GM19452 (cell line): Measurements from ENCODE around the gene SLC24A4.

Experiments used
- ATAC-seq: cut with Tn5 transposase; IDR thresholded peaks from one replicate; pipeline ENCODE4 v1.9.1; 2021; ENCODE audit not compliant: unreplicated experiment

Gene SLC24A4

DNA sequence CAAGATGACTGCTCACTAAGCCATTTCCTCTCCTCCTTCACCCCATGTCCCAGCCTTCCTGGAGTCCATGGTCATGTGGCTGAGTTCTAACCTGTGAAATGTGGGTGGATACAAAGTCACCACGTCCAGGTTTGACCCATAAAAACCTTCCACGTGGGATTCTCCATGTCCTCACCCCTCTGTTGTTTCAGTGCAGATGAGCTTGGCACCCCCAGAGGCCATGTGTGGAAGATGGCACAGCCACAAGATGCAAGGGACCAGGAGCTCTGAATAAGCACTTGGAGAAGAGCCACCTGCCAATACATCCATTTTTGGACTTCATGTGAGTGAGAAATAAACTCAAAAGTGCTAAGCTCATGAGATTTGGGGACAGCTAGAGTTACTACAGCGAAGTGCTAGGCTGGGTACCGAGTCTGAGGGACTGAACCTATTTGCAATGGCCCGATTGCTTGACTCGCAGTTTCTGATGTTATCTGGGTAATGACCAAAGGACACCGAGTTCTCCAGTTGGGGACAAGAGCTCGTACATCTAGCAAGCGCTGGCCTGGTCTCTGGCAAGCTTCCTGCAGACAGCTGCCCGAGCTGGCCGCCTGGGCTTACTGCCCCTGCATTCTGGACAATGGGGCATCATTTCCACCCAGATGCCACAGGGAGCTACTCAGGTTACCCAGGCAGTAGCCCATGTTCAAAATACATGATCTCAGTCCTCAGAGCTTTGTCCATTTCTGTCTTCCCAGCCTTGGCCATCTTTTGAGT, 7.7 kb upstream of the SLC24A4 start:
- ATAC-seq, result no peak

DNA sequence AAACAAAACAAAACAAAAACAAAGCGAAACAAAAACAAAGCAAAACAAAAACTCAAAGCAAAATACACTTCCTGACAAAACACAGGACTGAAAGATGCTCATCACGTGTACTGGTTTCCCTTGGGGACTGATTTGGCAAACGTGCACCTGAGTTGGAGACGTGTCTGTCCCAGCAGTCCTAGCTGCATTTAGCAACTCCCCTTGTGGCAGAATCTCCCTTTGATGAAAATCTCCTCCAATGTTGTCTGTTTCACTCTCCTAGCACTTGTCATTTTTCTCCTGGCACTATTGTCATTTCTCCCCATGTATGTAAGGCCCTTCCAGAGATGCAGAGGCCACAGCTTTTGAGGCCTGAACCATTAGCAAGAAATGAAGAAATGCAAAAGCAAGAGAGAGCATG, 6.8 kb upstream of the SLC24A4 start:
- no peak for ATAC-seq

DNA sequence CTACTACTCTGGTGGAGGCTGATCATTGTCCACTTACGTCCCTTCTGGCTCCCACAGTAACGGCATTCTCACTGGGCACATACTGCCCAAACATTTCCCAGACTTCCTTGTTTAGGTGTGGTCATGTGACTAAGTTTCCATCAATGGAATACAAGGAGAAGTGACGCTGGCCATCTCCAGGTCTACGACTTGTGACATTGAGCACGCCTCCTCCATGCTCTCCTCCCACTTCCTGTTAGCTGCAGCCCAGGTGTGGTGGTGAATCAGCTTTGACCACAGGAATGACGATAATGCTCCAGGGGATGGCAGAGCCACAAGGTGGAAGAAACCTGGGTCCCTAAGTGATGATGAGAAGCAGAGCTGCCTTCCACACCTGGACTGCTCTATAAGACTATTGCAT, 6.0 kb upstream of the SLC24A4 start:
- no peak for ATAC-seq

DNA sequence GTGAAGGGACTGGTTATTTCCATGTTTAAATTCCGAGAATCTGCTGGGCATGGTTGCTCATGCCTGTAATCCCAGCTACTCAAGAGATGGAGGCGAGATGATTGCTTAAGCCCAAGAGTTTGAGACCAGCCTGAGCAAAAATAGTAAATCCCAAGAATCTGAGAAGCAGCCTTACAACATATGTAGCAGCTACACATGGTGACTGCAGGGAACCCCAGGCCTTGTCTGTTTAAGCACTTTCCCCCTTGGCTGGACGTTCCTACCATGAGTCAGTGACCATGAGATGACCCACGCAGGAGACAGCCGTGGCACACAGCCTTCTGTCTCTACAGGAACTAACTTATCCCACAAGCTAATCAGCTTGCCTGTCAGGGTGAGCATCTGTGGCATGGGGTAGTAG, 5.5 kb upstream of the SLC24A4 start:
- ATAC-seq, result no peak

DNA sequence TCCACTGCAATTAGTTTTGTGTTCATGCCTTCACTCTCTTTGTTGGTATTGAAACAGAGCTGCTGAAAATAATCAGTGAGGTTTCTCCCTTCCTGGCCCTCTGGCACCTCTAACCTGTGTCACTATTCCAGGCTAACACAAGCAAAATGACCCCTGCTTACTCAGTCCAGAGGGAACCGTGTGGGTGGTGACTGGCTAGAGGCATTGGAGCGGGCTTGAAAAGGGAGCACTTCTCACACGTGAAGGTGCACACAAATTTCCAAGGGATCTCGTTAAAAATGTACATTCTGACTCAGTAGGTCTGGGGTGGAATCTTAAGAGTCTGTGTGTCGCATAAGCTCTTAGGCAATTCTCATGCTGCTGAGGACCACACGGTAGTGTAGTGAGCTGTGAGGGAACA, 1.3 kb upstream of the SLC24A4 start:
- no peak for ATAC-seq

DNA sequence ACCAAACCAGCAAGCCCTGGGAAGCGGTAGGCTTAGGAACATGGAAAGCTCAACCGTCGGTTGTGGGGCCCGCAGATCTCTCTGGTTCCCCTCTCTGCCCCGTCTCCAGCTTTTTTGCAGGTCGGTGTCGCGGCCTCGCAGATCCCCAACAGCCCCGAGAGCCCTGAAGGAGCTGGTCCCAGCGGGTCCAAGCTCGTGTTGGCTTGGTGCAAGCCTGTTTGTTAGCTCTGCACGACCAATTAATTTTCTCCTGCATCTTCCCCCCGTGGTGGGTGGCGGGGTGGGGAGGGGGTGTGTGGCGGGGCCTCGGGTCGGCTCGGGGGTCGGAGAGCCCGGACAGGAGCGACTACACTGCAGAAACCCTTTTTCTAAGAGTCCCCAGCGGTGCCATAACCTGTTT, 449 bp upstream of the SLC24A4 start:
- ATAC-seq, result no peak

- ATAC-seq, result no peak
Observed at GRCh38 chr14:92323916-92324818, 1.2 kb downstream of the SLC24A4 start.

DNA sequence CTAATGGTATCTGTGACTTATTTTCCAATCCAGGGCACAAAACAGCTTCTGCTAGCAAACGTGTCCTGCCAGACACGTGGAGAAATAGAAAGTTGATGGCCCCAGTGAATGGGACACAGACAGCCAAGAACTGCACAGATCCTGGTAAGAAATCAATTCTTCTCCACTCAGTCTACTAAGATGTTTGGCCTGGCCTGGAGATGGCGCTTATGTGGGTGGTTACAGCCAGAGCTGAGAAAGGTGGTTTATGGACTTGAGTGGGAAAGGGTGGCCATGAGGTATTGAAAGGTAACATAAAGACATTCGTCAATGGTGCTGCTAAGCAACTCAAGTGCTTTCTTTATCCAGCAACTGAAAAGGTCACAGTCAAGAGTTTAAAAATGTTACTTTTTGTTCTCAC, 2.9 kb downstream of the SLC24A4 start:
- no peak for ATAC-seq

DNA sequence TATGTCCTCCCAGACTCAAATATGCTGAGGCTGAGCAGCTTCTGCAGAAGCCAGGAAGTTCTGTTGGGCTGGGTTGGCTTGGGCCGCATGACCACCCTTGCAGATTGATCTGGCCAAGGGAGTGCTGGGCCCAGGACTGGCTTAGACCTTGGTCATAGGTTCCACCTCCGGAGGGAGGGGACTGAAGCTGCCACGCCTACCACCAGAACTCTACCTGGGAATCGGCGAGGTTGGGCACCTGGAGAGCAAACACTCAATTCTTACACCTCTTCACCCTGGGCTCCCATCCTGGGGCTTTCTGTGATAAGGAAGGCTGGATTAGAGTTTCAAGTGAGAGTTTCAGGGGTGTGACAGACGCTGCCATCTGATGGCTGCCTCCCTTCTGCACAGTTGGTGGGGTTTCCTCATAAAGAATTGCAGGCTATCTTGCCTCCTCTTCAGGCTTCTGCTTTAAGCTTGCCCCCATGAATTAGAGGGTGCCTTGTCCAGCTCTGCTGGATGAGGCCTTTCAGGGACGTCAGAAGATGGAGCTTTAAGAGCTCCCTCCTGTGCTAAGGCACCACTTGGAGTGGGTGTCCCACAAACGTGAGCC, 5.8 kb downstream of the SLC24A4 start:
- ATAC-seq, result no peak

- no peak for ATAC-seq
Observed at GRCh38 chr14:92334050-92334449, 11.1 kb downstream of the SLC24A4 start.

- no peak for ATAC-seq
Observed at GRCh38 chr14:92336363-92336762, 13.4 kb downstream of the SLC24A4 start.

DNA sequence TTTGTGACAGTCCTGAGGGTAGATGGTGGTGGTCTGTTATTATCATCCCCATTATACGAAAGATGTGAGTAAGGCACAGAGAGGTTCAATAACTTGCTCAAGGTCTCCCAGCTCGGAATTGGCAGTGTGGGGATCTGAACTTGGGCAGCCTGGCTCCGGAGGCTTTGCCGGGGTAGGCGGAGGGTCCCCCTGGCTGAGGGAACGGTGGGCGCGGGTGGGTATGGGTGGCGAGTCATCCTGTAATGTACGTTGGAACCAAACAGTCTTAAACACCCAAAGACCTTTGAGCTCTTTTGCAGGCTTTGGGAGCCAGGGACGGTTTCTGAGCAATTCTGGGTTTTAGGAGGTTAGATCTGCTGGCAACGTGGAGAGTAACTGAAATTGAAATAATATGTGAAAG, 16.5 kb downstream of the SLC24A4 start:
- ATAC-seq, result no peak

DNA sequence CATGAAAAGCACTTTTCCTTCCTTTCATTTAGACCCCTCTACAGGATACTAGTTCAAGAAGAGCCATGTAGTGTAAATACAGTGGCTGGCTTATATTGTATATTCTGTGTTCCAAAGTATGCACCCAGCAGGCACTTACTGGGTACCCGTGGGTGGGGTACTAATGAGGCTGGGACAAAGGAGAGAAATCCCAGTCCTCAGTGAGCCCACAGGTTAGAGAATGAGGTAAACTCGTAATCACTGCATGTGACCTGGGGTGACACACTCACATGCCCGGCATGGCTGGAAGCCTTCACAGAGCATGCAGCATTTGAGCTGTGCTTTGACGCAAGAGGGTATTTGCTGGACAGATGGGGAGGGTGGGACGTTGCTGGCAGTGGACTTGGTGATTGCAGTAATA, 17.1 kb downstream of the SLC24A4 start:
- no peak for ATAC-seq

DNA sequence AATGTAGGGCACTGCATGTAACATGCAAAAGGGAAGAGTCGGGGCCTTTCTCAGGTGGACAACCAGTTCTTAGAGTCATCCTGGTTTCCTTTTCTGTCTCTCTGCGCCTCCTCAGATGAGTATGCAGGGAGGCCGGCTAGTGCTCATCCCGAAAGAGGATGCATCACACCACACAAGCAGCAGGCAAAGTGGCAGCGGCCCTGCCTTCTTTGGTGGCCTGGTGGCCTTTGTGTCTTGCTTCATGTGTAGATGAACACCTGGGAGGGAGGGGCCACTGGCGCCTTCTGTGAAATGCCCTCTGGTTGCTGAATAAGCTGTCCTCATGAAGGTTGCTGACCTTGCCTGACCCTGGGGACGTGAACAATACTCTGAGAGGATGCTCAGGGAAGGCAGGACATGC, 18.0 kb downstream of the SLC24A4 start:
- ATAC-seq, result no peak

DNA sequence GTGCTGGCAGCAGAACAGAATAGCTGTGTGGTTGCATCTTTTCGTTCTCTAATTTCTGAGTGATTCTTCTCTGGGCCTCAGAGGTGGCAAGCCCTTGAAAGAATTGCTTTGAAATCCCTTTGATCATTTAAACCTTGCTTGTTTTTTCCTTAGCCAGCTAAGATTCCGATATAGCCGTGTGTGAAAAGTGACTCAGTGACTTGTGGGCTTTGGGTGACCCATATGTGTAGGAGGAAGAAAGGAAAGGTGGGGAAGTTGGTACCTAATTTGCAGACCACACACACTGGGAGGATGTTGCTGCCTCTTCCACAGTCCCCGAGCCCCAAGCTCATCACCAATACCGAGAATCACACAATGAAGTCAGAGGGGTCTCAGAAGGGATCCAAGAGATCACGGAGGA, 18.8 kb downstream of the SLC24A4 start:
- ATAC-seq, result no peak

DNA sequence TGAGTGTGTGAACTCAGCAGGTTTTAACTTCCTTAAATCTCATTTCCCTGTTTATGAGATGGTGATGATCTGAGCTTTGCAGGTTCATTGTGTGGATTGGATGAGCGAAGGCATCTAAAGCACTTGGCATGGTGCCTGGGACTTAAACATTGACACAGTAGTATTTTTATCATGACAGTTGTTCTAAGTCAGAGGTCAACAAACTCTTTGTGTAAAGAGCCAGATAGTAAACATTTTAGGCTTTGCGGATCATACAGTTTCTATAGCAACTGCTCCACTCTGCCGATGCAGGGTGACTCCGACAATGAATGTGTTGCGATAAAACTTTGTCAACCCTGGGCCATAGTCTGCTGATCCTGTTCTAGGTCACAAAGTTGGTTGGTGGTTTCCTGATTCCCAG, 25.2 kb downstream of the SLC24A4 start:
- no peak for ATAC-seq

DNA sequence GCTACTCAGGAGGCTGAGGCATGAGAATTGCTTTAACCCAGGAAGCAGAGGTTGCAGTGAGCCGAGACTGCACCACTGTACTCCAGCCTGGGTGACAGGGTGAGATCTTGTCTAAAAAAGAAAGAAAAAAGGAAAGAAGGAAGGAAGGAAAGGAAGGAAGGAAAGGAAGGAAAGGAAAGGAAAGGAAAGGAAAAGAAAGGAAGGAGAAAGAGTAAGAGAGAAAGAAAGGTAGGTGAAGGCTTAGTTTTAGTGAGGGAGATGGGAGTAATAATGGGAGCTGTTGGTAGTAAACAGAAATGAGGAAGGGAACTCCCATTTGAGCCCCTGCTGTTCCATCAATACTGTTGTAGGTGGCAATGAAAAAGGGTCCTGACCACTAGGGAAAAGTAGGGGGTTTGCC, 28.8 kb downstream of the SLC24A4 start:
- ATAC-seq, result no peak

DNA sequence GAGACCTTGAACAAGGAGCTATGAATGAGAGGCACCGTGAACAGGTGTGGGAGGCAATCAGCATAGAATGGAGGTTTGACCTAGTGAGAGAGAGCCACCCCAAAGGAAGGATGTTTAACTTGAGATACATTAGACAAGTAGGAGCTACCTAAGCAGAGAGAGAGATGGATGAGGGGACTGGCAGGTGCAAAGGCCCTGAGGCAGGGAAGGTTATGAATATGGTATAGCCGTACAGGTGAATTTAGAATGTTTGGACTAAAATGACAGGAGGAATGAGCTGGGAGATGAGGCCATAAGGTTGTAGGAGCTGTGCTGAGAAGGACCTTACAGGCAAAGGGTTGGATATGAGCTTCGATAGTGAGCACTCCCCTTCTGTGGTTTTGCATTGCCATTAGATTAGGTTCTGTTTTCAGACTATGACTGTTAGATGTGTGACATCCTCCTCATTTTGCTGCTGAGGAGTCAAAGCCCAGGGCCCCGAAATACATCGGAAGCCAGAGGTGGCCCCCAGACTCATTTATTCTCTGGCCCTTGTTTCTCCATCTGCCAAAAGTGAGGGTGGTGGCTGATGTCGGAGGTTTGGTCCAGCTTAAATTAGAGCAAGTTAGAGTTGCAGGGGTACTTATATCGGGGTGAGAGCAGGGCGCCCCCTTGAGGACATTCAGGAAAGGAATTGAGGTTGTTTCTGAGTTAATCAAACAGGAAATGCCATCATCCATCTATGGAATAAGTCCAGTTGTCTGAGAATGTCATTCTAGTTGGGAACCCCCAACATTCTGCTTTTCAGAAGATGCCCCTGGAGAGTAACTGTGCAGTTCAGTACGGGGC, 29.4 kb downstream of the SLC24A4 start:
- ATAC-seq, result no peak

GRCh38 chr14:92353447-92353846, 30.5 kb downstream of the SLC24A4 start:
- no peak for ATAC-seq

DNA sequence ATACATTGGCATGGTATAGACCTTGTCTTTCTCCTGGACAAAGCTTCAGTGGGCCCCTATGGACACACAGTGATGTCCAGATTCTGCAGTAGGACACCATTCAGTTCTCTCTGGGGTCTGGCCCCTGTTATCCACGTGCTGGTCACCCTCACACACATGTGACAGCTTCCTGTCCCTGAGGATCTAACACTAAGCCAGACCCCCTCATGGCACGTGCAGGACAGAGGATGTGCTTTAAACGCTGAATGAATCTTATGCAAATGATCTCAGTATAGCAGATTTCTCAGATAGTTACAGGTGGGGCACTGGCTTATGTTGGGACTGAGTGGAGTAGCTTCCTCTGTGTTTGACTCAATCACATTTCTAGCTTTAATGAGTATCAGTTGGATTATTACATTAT, 33.7 kb downstream of the SLC24A4 start:
- ATAC-seq, result no peak
